Heart right ventricle (tissue), 16 donors: ENCODE data around the gene NCS1. TPM values are rescaled to one million over a fixed set of nuclear protein-coding genes. Genes with fewer than 3 reads are reported as not detected.

Experiments used
- ATAC-seq, 8 donors: fragments of 200-7000 bp; cut with Tn5 transposase; one replicate each; pipeline ENCODE4 v1.9.1; 2020; ENCODE audit warnings: mild to moderate bottlenecking in 8 of 8, moderate library complexity in 8 of 8, moderate number of reproducible peaks in 1 of 8
- DNase-seq, 2 donors: peaks; one replicate each; pipeline ENCODE4 v3.0.0-alpha.2; 2020
- H3K27ac ChIP-seq, 10 donors: fragments of 200-600 bp; sonication (generic) in 2 of 10; one replicate each; pipeline versions ENCODE4 v1.5.0 to v1.8.0; 2020 to 2022; ENCODE audit warnings: mild to moderate bottlenecking in 3 of 10
- H3K27me3 ChIP-seq, 7 donors: fragments of 200-600 bp; one replicate each; pipeline ENCODE4 v1.8.0; 2021 to 2022; ENCODE audit warnings: mild to moderate bottlenecking in 2 of 7
- H3K36me3 ChIP-seq, 9 donors: fragments of 200-600 bp; sonication (generic) in 1 of 9; one replicate each; pipeline versions ENCODE4 v1.5.0 to v1.8.0; 2020 to 2022; ENCODE audit warnings: mild to moderate bottlenecking in 2 of 9
- H3K4me1 ChIP-seq, 9 donors: fragments of 200-600 bp; sonication (generic) in 1 of 9; one replicate each; pipeline versions ENCODE4 v1.5.0 to v1.8.0; 2020 to 2022; ENCODE audit warnings: mild to moderate bottlenecking in 4 of 9
- H3K4me3 ChIP-seq, 10 donors: fragments of 200-600 bp; sonication (generic) in 2 of 10; one replicate each; pipeline versions ENCODE4 v1.5.0 to v1.8.0; 2020 to 2022; ENCODE audit warnings: mild to moderate bottlenecking in 7 of 10, moderate library complexity in 2 of 10
- H3K9me3 ChIP-seq, 11 donors: fragments of 200-600 bp in 10 of 11; sonication (generic) in 2 of 11; one replicate each; pipeline versions ENCODE4 v1.5.0 to v1.8.0; 2013 to 2022; ENCODE audit warnings: mild to moderate bottlenecking in 2 of 11, control low read depth in 1 of 11, moderate library complexity in 1 of 11
- WGBS, 2 donors: extraction: QIAGEN DNeasy Blood & Tissue Kit; methylation state at CpG; one replicate each; pipeline ENCODE4 v1.1.7; 2013; ENCODE audit warnings: inconsistent platforms in 1 of 2; 5-methylcytosine and 5-hydroxymethylcytosine counted together
- intact Hi-C, 10 donors: fragments of 100-400 bp; cut with DNase I; formaldehyde crosslinking; loops; one replicate each; pipeline versions ENCODE4 v1.11.1 to v1.14.2; 2022
- polyA plus RNA-seq, 2 donors: library from polyadenylated mRNA; stranded (reverse); fragments of 200-250 nt; gene quantifications; one replicate each; pipeline ENCODE4 v1.2.3, GENCODE V29; 2013
- total RNA-seq, 10 donors: library from RNA; stranded (reverse); fragmentation: NEBNext Ultra II Directional in 3 of 10; extraction: Animal tissue kit (Norgen Biotek cat#: 25700) in 3 of 10; gene quantifications; one replicate each; pipeline versions ENCODE4 v1.2.1 to v1.2.4, GENCODE V29; 2021 to 2023
- TF ChIP-seq, protein P1 (sequence below), 9 donors: fragments of 200-600 bp; sonication (generic) in 2 of 9; IDR thresholded peaks; one replicate each; pipeline versions ENCODE4 v1.5.0 to v1.8.0; 2021 to 2022; ENCODE audit warnings: antibody characterized with exemption in 9 of 9, mild to moderate bottlenecking in 5 of 9, moderate library complexity in 1 of 9
- donor health status: Arrhythmogenic right ventricular cardiomyopathy.
- donor health status: ischemic (EF 13 %, LVEDD 7.1; RV severe dilation, severe dysfunction).
- donor health status: healthy with polysubstance abuse.
- donor health status: DM: no; HTN: yes; CAD: no.
- donor health status: DM: no; HTN: no; CAD: no.
- donor health status: ischemic (EF 25% LVEDD 6.9; RV normal size, moderate dysfunction).
- donor health status: ischemic (EF 25% LVEDD 5.7; RV mildly dilated, moderate dysfunction).
- donor health status: healthy.
- donor health status: DM: yes; HTN: yes; CAD: no.
- donor health status: Ischemic cardiomyopathy.
- donor health status: ischemic (EF 35%, LVEDD 5.7; RV mildly dilated, moderate dysfunction).
- donor health status: nonischemic (EF 11% LVEDD 7.7; RV severe dilation, severe dysfunction).
- donor health status: DM: yes; HTN: yes; CAD: no.
- donor health status: PGD.
- donor health status: ischemic (EF 29% LVEDD 5.4; RV normal size, mild dysfunction).
- donor health status: nonischemic (EF 23%, LVEDD 6.1; RV moderate dilation, normal function).

NCS1 gene
- total and polyA plus RNA-seq, 12 donors = 2.0 to 16.2 (median 7.0) TPM

DNA sequence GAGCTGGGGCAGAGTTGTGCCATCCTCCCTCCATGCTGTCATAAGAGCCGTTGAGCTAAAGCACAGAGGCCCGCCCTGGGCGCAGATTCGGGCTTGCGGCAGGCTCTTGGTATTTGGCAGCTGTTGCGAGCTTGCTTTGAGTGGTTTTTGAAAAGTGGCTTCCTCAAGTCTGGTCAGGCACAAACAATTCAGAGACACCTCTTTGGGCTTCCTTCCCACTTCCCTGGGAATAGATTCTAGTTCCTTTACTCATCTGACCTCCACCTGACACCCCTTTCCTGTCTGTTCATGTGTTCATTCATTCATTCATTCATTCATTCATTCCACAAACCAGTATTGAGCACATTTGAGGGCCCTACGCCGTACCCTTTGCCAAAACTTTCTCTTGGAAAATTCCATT, 27.4 kb downstream of the NCS1 start:
- H3K27me3 ChIP-seq = no peaks in the 10 kb centered on the region
- no peaks in the 10 kb centered on the region for H3K36me3 ChIP-seq
- intact Hi-C loops = no loop called here
- H3K4me3 ChIP-seq = no peak overlapping the region
- ATAC-seq = no peak
- H3K9me3 ChIP-seq = no peaks in the 10 kb centered on the region
- 60 to 73% methylated on average over 8 of the region's 8 CpGs for WGBS, 2 donors
- no peak for DNase-seq
- TF ChIP-seq, protein P1, sequence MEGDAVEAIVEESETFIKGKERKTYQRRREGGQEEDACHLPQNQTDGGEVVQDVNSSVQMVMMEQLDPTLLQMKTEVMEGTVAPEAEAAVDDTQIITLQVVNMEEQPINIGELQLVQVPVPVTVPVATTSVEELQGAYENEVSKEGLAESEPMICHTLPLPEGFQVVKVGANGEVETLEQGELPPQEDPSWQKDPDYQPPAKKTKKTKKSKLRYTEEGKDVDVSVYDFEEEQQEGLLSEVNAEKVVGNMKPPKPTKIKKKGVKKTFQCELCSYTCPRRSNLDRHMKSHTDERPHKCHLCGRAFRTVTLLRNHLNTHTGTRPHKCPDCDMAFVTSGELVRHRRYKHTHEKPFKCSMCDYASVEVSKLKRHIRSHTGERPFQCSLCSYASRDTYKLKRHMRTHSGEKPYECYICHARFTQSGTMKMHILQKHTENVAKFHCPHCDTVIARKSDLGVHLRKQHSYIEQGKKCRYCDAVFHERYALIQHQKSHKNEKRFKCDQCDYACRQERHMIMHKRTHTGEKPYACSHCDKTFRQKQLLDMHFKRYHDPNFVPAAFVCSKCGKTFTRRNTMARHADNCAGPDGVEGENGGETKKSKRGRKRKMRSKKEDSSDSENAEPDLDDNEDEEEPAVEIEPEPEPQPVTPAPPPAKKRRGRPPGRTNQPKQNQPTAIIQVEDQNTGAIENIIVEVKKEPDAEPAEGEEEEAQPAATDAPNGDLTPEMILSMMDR (IDR thresholded peaks at IDR 0.05) = no peak
- peaks cover 0 to 26% (median 0%) of the 10 kb centered on the region in 9 donors for H3K4me1 ChIP-seq
- H3K27ac ChIP-seq = no peak overlapping the region

GRCh38 chr9:130200038-130200849, 28.0 kb downstream of the NCS1 start:
- 73 to 75% methylated on average over 17 of the region's 17 CpGs for WGBS, 2 donors
- no peak for ATAC-seq
- peaks cover 0 to 26% (median 0%) of the 10 kb centered on the region in 9 donors for H3K4me1 ChIP-seq
- no peaks in the 10 kb centered on the region for H3K9me3 ChIP-seq
- no peak overlapping the region for H3K4me3 ChIP-seq
- no peaks in the 10 kb centered on the region for H3K36me3 ChIP-seq
- no peak for DNase-seq
- intact Hi-C loops = no loop called here
- no peak overlapping the region for H3K27ac ChIP-seq
- TF ChIP-seq, protein P1 (IDR thresholded peaks at IDR 0.05) = no peak
- no peaks in the 10 kb centered on the region for H3K27me3 ChIP-seq

DNA sequence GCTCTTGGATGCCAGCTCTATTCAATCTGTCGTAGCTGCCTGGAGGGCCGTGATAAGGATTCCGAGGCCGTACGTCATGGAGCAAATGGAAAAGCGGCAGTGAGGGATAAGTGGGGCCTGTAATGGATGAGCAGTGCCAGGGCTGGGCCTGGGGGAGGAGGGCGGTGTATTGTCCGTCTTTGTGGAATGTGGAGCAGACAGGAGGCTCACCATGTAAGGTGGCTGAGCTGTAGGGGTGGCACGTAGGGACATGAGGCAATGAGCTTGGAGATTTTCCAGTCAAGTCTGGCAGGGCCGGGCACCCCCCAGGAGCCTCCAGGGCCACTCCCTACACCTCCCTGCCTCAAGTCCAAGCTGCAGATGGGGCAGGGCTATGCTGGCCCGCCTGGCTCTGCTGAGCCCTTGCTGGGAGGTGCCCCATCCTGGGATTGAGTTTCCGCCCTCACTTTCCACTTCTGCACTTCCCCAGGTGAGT, 29.2 kb downstream of the NCS1 start:
- no peak overlapping the region for H3K27ac ChIP-seq
- no peaks in the 10 kb centered on the region for H3K27me3 ChIP-seq
- H3K36me3 ChIP-seq = no peaks in the 10 kb centered on the region
- DNase-seq = no peak
- H3K4me3 ChIP-seq = no peak overlapping the region
- intact Hi-C loops = no loop called here
- WGBS, 2 donors = 88 to 89% methylated on average over 12 of the region's 12 CpGs
- TF ChIP-seq, protein P1 (IDR thresholded peaks at IDR 0.05) = no peak
- no peaks in the 10 kb centered on the region for H3K9me3 ChIP-seq
- peaks cover 0 to 24% (median 0%) of the 10 kb centered on the region in 9 donors for H3K4me1 ChIP-seq
- ATAC-seq = peak in 1 of 8 donors; percentile 40

- Histone ChIP-seq H3K9me3 (no peaks in the 10 kb centered on the region), H3K27ac (no peak overlapping the region), H3K4me1 (peaks cover 0 to 19% (median 0%) of the 10 kb centered on the region in 9 donors), H3K4me3 (no peak overlapping the region), H3K36me3 (no peaks in the 10 kb centered on the region), H3K27me3 (no peaks in the 10 kb centered on the region)
- 88 to 95% methylated on average over 8 of the region's 8 CpGs for WGBS, 2 donors
- intact Hi-C loops = no loop called here
- no peak for ATAC-seq
- no peak for DNase-seq
- TF ChIP-seq, protein P1 (IDR thresholded peaks at IDR 0.05) = no peak
Observed at GRCh38 chr9:130201974-130202373, 29.8 kb downstream of the NCS1 start.
